Stimulated activated CD4-positive, alpha-beta T cell treated with anti-CD3 and anti-CD28 coated beads, Interleukin-4, amount 100 ng/mL, for 4 hours (primary cell): ENCODE data around the gene P2RX6.
"Not testable (repeated sequence)": the region's sequence is repeated elsewhere in the genome, so short reads cannot be mapped to it uniquely, and the experiment has no call there.

ENCODE experiments used
- DNase-seq, 2 experiments: peaks; one replicate each; pipeline ENCODE4 v3.0.0-alpha.2; 2020

The P2RX6 gene

GRCh38 chr22:21033895-21034294, 18.9 kb downstream of the P2RX6 start:
- no peak for DNase-seq

GRCh38 chr22:21034989-21035388, 20.0 kb downstream of the P2RX6 start:
- no peak for DNase-seq

- DNase-seq: no peak
These were observed 23.4 kb downstream of the P2RX6 start for GRCh38 chr22:21038405-21038804.

GRCh38 chr22:21039158-21039557, 24.2 kb downstream of the P2RX6 start:
- not testable (repeated sequence) for DNase-seq

- no peak for DNase-seq
These were observed 27.0 kb downstream of the P2RX6 start for GRCh38 chr22:21041937-21042336.

GRCh38 chr22:21042978-21043859, 28.3 kb downstream of the P2RX6 start:
- DNase-seq: no peak

GRCh38 chr22:21043860-21044535, 29.0 kb downstream of the P2RX6 start:
- DNase-seq: no peak

GRCh38 chr22:21044931-21045584, 30.1 kb downstream of the P2RX6 start:
- DNase-seq: no peak

- DNase-seq: peak; percentile 49 to 63
These were observed 30.8 kb downstream of the P2RX6 start, which contains the start of gene LRRC74B for GRCh38 chr22:21045585-21046294. Gene LRRC74B (plus strand): TSS chr22:21045946. CDS start chr22:21045987, 41 bp downstream.

- DNase-seq: no peak
These were observed 32.2 kb downstream of the P2RX6 start for GRCh38 chr22:21047035-21047661.

- DNase-seq: no peak
These were observed 32.8 kb downstream of the P2RX6 start for GRCh38 chr22:21047730-21048129.

- not testable (repeated sequence) for DNase-seq
These were observed 33.5 kb downstream of the P2RX6 start for GRCh38 chr22:21048448-21048847.

- DNase-seq: not testable (repeated sequence)
These were observed 34.0 kb downstream of the P2RX6 start for GRCh38 chr22:21048965-21049364.

- no peak for DNase-seq
These were observed 36.3 kb downstream of the P2RX6 start for GRCh38 chr22:21051145-21051830.

- DNase-seq: no peak
These were observed 37.0 kb downstream of the P2RX6 start for GRCh38 chr22:21051831-21052400.

GRCh38 chr22:21052715-21053459, 37.9 kb downstream of the P2RX6 start:
- no peak for DNase-seq

- DNase-seq: no peak
These were observed 39.2 kb downstream of the P2RX6 start for GRCh38 chr22:21054046-21054713.

- no peak for DNase-seq
These were observed 40.0 kb downstream of the P2RX6 start for GRCh38 chr22:21054714-21055563.

- no peak for DNase-seq
These were observed 40.5 kb downstream of the P2RX6 start for GRCh38 chr22:21055564-21055834.
